ENCODE measurements around the gene CITED1. TPM values are rescaled to one million over a fixed set of nuclear protein-coding genes. Genes with fewer than 3 reads are reported as not detected.

The CITED1 gene
- total and polyA plus RNA-seq, 5 donors: 0.36 to 0.74 TPM; not detected in 3

DNA sequence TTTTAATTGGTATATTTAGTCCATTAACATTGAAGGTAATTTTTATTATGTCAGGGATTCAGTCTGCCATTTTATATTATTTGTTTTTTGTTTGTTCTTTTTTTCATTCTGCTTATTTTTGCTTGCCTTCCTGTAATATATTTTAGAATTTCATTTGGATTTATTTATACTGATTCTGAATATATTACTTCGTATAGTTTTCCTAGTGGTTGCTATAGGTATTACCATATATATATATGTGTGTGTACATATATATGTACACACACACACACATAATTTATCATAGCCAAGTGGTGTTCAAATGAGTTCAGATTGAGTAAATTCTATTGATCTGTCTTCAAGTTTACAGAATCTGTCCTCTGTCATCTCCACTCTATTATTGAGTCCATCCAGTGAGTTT, 11.2 kb downstream of the CITED1 start:
- no peaks in the 10 kb centered on the region for H3K27me3 ChIP-seq (ENCODE audit: control insufficient read depth, insufficient read depth)
- H3K27ac ChIP-seq (ENCODE audit: low read length): no peak overlapping the region
- DNase-seq (no peak), ATAC-seq (no peak)
- no peaks in the 10 kb centered on the region for H3K4me1 ChIP-seq (ENCODE audit: control insufficient read depth, insufficient read depth, low read length)
- H3K4me3 ChIP-seq (ENCODE audit: low read length): no peak overlapping the region
- intact Hi-C loops (cut with DNase I): no loop called here
- WGBS: 43% methylated on average over 1 of the region's 1 CpG
- no peaks in the 10 kb centered on the region for H3K9me3 ChIP-seq (ENCODE audit: control insufficient read depth, low read length)

DNA sequence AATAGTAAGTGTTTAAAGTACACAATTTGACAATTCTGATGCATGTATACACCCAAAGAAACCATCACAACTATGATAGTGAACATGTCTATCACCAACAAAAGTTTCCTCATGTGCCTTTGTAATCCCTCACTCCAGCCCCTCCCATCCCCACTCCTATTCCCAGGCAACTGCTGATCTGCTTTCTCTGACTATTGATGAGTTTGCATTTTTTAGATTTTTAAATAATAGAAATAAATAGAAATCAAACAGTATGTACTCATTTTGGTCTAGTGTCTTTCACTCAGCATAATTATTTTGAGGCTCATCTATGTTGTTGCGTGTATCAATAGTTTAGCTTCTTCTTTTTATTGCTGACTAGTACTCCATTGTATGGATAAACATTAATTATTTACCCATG, 23.4 kb downstream of the CITED1 start:
- no peak for DNase-seq
- intact Hi-C loops (cut with DNase I): no loop called here
- 98% methylated on average over 1 of the region's 1 CpG for WGBS

DNA sequence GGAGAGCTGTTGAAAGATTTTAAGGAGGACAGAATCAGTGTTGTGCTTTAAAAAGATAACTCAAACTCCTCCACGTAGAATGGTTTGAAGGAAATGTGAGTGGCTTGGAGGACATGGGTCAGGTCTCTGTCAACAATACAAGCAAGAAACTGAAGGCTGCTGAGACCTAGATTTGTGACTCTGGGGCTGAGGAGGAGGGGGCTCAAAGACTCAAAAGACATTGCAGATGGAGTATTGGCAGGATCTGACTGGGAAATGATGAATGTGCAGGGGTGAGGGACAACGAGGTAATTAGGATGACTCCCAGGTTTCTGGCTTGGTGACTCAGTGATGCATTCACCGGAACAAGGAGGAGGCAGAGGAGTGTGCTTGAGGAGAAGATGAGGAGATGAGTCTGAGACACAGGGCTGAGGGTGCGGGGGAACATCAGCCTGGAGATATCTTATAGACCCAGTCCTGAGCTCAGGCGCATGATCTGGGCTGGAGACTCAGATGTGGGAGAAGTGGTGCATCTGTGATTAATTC, 25.3 kb downstream of the CITED1 start:
- intact Hi-C loops (cut with DNase I): no loop called here
- no peaks in the 10 kb centered on the region for H3K27me3 ChIP-seq (ENCODE audit: control insufficient read depth, insufficient read depth)
- H3K4me1 ChIP-seq (ENCODE audit: control insufficient read depth, insufficient read depth, low read length): no peaks in the 10 kb centered on the region
- WGBS: 61% methylated on average over 5 of the region's 5 CpGs
- H3K4me3 ChIP-seq (ENCODE audit: low read length): no peak overlapping the region
- H3K9me3 ChIP-seq (ENCODE audit: control insufficient read depth, low read length): no peaks in the 10 kb centered on the region
- H3K27ac ChIP-seq (ENCODE audit: low read length): no peak overlapping the region
- DNase-seq: no peak
- ATAC-seq: no peak

More for the DNA sequence above, 23.4 kb downstream of the CITED1 start:
- Histone ChIP-seq H3K4me1 (ENCODE audit: control insufficient read depth, insufficient read depth, low read length) (no peaks in the 10 kb centered on the region), H3K4me3 (ENCODE audit: low read length) (no peak overlapping the region), H3K27me3 (ENCODE audit: control insufficient read depth, insufficient read depth) (no peaks in the 10 kb centered on the region), H3K9me3 (ENCODE audit: control insufficient read depth, low read length) (no peaks in the 10 kb centered on the region), H3K27ac (ENCODE audit: low read length) (no peak overlapping the region)
- no peak for ATAC-seq

DNA sequence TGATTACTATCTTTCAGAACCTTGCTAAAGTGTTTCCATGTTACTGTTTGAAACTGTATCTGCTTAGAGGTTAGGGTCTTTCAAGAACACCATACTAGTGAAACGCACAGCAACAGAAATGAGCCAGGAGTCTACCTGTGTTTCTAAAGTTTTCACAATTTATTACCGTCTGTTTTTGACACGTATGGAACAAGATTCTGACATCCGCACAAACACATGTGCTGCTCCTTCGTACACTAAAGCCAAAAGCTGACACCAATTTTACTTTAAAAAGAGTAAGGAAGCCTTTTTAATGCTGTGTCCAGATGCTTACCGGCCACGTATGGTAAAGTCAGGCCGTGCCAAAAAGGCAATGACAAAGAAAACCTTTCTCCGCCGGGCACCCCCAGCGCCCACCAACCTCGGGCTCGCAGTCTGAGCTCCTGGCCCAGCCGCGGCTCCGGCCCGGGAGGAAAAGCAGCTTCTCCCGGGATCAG, 29.2 kb downstream of the CITED1 start:
- DNase-seq (no peak), ATAC-seq (no peak)
- Histone ChIP-seq H3K4me3 (ENCODE audit: low read length) (peak overlapping the region; percentile 97), H3K4me1 (ENCODE audit: control insufficient read depth, insufficient read depth, low read length) (no peaks in the 10 kb centered on the region), H3K27me3 (ENCODE audit: control insufficient read depth, insufficient read depth) (no peaks in the 10 kb centered on the region), H3K27ac (ENCODE audit: low read length) (peak overlapping the region; percentile 70), H3K9me3 (ENCODE audit: control insufficient read depth, low read length) (no peaks in the 10 kb centered on the region)
- WGBS: under 1% methylated on average over 18 of the region's 18 CpGs
- intact Hi-C loops (cut with DNase I): no loop called here

DNA sequence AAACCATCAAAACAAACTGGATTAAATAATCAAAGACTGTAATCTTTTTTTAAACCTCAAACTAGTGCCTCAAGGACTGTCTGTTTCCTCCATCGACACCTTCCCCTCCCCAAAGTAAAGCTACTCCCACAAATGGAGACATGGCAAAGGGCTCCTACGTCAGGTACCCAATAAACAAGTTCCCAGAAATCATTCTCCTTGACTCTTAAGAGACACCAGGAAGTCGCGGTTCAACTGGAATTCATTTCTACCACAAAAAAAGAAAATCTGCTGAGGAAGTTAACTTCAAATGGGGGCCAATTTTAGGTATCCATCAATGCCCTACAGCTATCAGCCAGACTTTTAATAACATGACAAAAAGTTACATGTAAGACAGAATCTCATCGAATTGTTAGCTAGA, 31.2 kb downstream of the CITED1 start:
- Histone ChIP-seq H3K27ac (ENCODE audit: low read length) (no peak overlapping the region), H3K27me3 (ENCODE audit: control insufficient read depth, insufficient read depth) (no peaks in the 10 kb centered on the region), H3K4me3 (ENCODE audit: low read length) (no peak overlapping the region), H3K4me1 (ENCODE audit: control insufficient read depth, insufficient read depth, low read length) (no peaks in the 10 kb centered on the region), H3K9me3 (ENCODE audit: control insufficient read depth, low read length) (no peaks in the 10 kb centered on the region)
- intact Hi-C loops (cut with DNase I): no loop called here
- ATAC-seq: no peak
- 65% methylated on average over 5 of the region's 5 CpGs for WGBS
- DNase-seq: no peak

GRCh38 chrX:72273718-72274117, 32.0 kb downstream of the CITED1 start:
- Histone ChIP-seq H3K9me3 (ENCODE audit: control insufficient read depth, low read length) (no peaks in the 10 kb centered on the region), H3K27me3 (ENCODE audit: control insufficient read depth, insufficient read depth) (no peaks in the 10 kb centered on the region), H3K4me1 (ENCODE audit: control insufficient read depth, insufficient read depth, low read length) (no peaks in the 10 kb centered on the region), H3K4me3 (ENCODE audit: low read length) (no peak overlapping the region), H3K27ac (ENCODE audit: low read length) (no peak overlapping the region)
- no peak for ATAC-seq
- DNase-seq: no peak
- intact Hi-C loops (cut with DNase I): no loop called here
- WGBS: 88% methylated on average over 6 of the region's 6 CpGs

DNA sequence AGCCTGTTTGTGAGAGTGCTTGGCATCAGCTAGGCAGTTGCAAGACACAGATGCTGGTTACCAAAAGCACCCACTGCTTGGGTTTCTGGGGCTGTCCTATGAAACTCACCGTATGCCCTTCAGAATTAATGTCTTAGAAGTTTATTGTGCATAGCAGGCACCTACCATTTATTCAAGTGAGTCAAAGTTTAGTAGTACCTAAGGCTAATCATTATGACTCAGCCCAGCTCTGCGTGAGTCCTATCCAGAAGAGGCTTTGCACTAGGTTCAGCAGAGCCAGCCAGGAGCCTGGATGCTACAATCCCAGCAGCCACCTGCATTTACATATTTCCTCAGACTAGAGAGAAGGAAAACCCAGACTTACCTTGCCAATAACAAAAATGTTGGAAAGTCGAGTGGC, 32.8 kb downstream of the CITED1 start:
- Histone ChIP-seq H3K4me1 (ENCODE audit: control insufficient read depth, insufficient read depth, low read length) (no peaks in the 10 kb centered on the region), H3K9me3 (ENCODE audit: control insufficient read depth, low read length) (no peaks in the 10 kb centered on the region), H3K4me3 (ENCODE audit: low read length) (no peak overlapping the region), H3K27ac (ENCODE audit: low read length) (no peak overlapping the region), H3K27me3 (ENCODE audit: control insufficient read depth, insufficient read depth) (no peaks in the 10 kb centered on the region)
- ATAC-seq: no peak
- no peak for DNase-seq
- WGBS: 72% methylated on average over 3 of the region's 3 CpGs
- intact Hi-C loops (cut with DNase I): no loop called here

DNA sequence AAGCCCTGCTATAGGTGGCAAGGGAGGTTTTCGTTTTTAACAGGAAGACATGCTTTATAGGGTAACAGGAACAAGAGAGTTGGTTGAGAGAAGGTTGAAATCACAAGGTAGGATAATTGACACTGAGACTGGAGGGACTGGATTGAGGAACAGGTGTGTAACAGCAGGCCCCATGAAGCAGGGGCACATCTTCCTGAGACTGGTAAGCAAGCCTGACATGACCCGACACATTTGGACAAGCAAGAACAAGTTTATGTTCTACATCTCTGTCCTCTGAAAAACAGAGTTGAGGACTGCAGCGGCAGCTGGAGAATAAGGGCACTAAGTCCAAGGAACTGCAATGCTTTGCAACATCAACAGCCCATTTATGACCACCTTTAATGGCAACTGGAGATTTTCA, 33.9 kb downstream of the CITED1 start:
- H3K27ac ChIP-seq (ENCODE audit: low read length): no peak overlapping the region
- WGBS: 86% methylated on average over 3 of the region's 3 CpGs
- no peaks in the 10 kb centered on the region for H3K4me1 ChIP-seq (ENCODE audit: control insufficient read depth, insufficient read depth, low read length)
- no peaks in the 10 kb centered on the region for H3K9me3 ChIP-seq (ENCODE audit: control insufficient read depth, low read length)
- no peaks in the 10 kb centered on the region for H3K27me3 ChIP-seq (ENCODE audit: control insufficient read depth, insufficient read depth)
- intact Hi-C loops (cut with DNase I): no loop called here
- DNase-seq: no peak
- ATAC-seq: no peak
- no peak overlapping the region for H3K4me3 ChIP-seq (ENCODE audit: low read length)

DNA sequence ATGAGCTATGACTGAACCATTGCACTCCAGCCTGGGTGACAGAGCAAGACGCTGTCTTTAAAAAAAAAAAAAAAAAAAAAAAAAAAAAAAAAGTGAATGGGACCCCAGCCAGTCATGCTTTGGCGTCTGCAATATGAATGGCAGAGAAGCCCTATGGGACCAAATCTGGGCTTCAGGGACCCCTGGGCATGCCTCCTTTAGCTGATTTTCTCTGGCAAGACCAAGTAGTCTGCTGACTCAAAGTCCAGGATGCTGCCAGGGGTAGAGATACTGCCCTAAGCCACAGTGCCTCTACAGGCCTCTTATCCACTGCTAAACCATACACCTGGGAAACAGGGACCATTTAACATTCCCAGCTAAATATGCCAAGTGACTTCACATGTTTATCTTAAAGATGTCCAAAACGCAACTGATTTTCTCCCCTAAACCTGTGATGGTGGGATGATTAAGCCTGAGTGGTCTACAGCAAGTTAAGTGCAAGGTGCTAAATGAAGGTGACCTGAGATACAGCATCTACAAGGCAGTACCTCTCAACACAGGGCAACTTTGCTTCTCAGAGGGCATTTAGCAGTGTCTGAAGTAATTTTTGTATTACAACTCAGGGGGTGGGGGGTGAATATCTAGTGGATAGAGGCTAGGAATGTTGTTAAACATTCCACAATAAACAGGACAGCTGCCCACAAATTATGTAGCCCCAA, 34.5 kb downstream of the CITED1 start:
- no peak for DNase-seq
- Histone ChIP-seq H3K27me3 (ENCODE audit: control insufficient read depth, insufficient read depth) (no peaks in the 10 kb centered on the region), H3K4me1 (ENCODE audit: control insufficient read depth, insufficient read depth, low read length) (no peaks in the 10 kb centered on the region), H3K27ac (ENCODE audit: low read length) (no peak overlapping the region), H3K9me3 (ENCODE audit: control insufficient read depth, low read length) (no peaks in the 10 kb centered on the region), H3K4me3 (ENCODE audit: low read length) (no peak overlapping the region)
- 27% methylated on average over 3 of the region's 3 CpGs for WGBS
- ATAC-seq: peak in 1 of 2 donors; percentile 24
- intact Hi-C loops (cut with DNase I): no loop called here

- DNase-seq (no peak), ATAC-seq (peak in 1 of 2 donors; percentile 16)
- intact Hi-C loops (cut with DNase I): no loop called here
- H3K27me3 ChIP-seq (ENCODE audit: control insufficient read depth, insufficient read depth): no peaks in the 10 kb centered on the region
- no peaks in the 10 kb centered on the region for H3K4me1 ChIP-seq (ENCODE audit: control insufficient read depth, insufficient read depth, low read length)
- H3K4me3 ChIP-seq (ENCODE audit: low read length): no peak overlapping the region
- WGBS: 89% methylated on average over 5 of the region's 5 CpGs
- H3K27ac ChIP-seq (ENCODE audit: low read length): peak overlapping the region; percentile 19
- H3K9me3 ChIP-seq (ENCODE audit: control insufficient read depth, low read length): no peaks in the 10 kb centered on the region
These were observed 35.3 kb downstream of the CITED1 start for GRCh38 chrX:72270316-72270866.

DNA sequence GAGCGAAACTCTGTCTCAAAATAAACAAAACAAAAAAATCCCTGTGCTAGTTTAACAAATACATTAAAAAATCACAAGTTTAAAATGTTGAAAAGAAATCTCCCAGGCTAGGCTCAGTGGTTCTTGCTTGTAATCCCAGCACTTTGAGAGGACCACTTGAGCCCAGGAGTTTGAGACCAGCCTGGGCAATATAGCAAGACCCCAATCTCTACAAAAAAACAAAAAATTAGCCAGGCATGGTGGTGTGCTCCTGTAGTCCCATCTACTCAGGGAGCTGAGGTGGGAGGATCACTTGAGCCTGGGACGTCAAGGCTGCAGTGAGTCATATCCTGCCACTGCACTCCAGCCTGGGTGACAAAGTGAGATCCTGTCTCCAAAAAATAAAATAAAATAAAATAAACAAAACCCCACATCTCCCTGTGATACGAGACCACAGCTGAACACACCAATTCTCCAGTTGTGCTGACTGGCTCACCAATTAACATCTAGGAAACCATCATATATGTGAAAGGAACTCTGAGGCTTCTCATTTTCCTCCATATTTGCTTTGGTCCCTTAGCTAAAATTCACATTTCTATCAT, 36.0 kb downstream of the CITED1 start:
- H3K4me3 ChIP-seq (ENCODE audit: low read length): no peak overlapping the region
- ATAC-seq: peak in 1 of 2 donors; percentile 84
- peak in 1 of 3 donors; percentile 1 for DNase-seq
- WGBS: 52% methylated on average over 3 of the region's 3 CpGs
- no peaks in the 10 kb centered on the region for H3K9me3 ChIP-seq (ENCODE audit: control insufficient read depth, low read length)
- no peaks in the 10 kb centered on the region for H3K4me1 ChIP-seq (ENCODE audit: control insufficient read depth, insufficient read depth, low read length)
- peak overlapping the region; percentile 19 for H3K27ac ChIP-seq (ENCODE audit: low read length)
- H3K27me3 ChIP-seq (ENCODE audit: control insufficient read depth, insufficient read depth): no peaks in the 10 kb centered on the region
- intact Hi-C loops (cut with DNase I): no loop called here
